NCI-H524 treated with DMSO at 0.1 percent for 48 hours (cell line): ENCODE results near the gene PHC3.

Experiments used
- DNase-seq: peaks from one replicate; lab custom pipeline; 2025; lab: John Stamatoyannopoulos, UW

The PHC3 gene

DNA sequence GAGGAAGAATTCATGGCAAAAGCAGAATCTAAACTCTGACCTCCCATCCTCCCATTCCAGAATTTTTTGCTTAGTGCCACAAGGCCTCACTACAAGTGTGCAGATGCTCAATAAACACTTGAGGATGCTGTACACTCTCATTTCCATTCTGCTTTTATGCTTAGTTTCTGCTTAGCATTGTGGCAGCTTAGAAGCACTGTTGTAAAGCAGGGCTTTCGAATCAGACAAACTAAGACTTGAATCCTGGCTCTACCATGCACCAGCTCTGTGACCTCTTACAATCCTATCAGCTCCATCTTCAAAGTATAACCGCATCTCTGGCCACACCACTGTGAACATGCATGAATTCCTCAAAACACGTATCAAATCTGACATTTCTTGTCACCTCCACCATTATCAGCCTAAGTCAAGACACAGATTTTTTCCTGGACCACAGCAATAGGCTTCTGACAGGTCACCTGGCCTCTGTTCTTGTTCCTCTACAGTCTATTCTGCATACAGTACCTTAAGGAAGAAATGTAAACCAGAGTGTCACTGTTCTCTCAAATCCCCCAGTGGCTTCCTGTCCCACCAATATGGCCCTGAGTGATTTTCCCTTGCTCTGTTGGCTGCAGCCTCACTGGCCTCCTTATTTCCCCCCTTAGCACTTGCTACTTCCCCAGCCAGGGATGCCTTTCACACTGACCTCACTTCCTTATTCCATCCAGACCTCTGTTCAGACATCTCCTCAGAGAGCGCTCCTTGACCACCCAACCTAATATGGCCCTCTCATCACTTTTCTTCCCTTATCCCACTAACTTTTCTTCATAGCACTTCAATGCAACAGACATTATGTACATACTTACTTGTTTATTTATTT, 8.1 kb upstream of the PHC3 start:
- DNase-seq, result no peak

GRCh38 chr3:170180079-170180907, 1.2 kb downstream of the PHC3 start:
- DNase-seq, result no peak

DNA sequence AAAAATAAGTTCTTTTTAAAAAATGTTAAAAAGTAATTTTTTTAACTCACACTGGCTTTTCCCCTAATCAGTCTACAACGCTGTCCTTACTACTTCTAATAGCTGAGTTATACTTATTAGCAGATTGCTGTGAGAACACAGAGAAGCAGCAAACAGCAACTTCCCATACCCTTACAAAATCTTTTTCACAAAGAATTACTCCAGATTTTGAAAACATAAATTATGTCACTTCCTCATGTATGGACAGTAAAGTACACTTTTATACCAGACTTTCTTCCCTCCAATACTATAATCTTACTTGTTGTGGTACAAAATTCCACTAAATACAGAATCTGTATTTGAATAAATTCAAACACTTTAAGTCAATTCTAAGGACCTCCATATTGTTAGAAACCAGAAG, 2.1 kb downstream of the PHC3 start:
- DNase-seq, result no peak

GRCh38 chr3:170178651-170179050, 2.9 kb downstream of the PHC3 start:
- DNase-seq, result no peak

DNA sequence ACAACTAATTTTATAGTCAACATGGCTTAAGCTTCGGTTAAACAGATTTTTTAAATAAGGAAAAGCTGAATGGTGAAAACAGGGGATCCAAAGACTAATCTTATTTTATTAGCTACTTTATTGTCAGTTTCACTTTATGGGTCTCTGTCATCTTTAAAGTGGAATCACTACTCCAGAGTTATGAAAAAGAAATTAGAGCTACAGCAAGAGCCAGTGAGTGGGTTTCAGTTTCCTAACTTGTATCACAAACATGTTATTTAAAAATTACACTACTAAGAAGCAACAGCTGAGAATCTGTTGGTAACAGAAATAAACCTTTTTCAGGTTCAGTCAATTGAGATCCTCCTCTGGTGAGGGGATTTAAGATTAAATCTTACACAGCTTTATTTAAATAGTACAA, 10.0 kb downstream of the PHC3 start:
- no peak for DNase-seq

DNA sequence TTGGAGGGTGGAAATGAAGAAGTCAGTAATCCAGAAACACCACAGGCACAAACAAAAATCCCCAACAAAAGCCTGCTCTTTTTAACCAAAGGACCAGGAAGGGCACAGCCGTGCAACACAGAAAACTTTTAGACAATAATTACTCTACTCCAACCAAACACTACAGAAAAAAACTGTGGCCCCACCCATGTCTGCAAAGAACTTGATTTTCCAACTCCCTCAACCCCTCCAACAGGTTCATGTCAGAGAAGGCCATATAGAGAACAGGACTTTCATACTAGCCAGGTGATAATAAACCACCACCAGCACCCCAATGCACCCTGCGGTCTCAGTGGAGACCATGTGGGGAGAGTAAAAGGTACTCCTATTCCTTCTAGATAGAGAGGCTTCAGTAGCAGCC, 16.8 kb downstream of the PHC3 start:
- no peak for DNase-seq

- DNase-seq, result no peak
Measured at GRCh38 chr3:170163956-170164645, 17.4 kb downstream of the PHC3 start.

GRCh38 chr3:170162630-170163029, 18.9 kb downstream of the PHC3 start:
- no peak for DNase-seq

GRCh38 chr3:170162052-170162451, 19.5 kb downstream of the PHC3 start:
- DNase-seq, result no peak

DNA sequence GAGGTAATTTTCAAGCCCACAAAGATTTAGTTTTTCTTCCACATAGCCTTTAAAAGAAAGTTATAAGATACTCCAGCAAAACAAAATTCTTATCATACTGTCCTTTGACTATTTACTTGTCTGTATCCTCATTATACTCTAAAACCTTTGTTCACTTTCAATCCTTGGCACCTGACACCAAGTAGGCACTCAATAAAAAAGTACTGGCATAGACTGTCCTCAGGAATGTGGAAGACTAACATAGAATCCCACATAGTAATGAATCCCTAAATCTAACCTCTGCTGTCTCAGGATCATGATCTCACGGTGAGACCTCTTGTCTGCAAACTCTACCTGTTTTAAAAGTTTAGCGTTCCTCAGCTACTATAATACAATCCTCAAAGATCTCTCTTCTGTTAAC, 21.6 kb downstream of the PHC3 start:
- no peak for DNase-seq

- no peak for DNase-seq
Measured at GRCh38 chr3:170159459-170159858, 22.1 kb downstream of the PHC3 start.

DNA sequence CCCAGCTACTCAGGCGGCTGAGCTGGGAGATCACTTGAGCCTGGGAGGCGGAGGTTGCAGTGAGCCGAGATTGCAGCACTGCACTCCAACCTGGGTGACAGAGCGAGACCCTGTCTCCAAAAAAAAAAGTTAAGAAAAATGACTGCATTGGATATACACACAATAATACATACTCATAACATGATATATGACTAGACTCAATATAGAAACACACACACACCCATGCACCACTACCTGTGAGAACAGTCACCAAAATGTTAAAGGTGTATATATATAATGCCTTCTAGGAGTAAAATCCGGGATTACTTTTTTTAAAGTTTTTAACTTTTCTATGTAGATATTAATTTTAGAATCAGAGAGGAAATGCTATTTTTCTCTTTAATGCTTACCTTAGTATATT, 25.9 kb downstream of the PHC3 start:
- no peak for DNase-seq

DNA sequence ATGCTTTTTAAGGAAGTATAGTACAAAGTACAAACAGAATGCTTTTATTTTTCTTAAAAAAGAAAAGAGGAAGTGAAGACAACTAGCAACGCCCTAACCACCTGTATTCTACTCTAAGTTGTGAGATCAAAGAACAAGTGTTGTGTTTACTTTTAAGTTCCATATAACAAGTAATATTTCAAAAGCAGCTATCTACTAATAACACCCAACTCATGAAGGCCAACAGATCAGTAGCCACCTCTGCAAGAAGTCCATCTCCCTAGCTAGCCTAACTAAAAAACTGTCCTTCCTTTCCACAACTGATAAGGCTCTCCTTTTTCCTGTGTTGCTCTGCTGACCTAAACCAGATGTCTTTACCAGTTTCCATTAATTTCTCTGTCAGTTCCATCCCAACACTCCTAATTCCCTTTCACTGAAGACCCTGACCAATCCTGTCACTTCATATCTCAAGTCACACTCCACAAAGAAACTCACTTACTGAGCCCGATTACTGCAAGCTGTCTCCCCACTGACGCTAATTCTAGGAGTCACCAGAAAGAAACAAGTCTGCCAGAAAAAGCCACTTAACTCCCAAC, 26.9 kb downstream of the PHC3 start:
- DNase-seq, result no peak

- DNase-seq, result no peak
Measured at GRCh38 chr3:170154084-170154483, 27.4 kb downstream of the PHC3 start.

DNA sequence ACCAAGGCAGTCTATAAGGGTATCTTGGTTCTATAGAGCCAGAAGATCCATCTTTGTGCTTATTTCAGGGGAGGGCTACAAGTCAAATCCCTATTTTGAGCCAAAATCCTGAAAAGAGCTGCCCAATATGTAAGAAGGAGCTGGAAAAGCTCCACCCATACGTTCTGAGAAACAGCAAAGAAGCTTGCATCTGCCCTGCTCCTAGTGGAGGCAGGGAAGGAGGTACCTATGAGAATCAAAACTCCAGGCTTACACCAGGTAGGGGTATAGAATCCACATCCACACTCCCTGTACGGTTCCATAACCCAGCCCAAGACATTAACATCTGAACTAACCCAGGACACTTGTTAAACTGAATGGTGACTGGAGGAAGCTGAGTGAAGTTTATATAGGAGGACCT, 30.0 kb downstream of the PHC3 start:
- no peak for DNase-seq

DNA sequence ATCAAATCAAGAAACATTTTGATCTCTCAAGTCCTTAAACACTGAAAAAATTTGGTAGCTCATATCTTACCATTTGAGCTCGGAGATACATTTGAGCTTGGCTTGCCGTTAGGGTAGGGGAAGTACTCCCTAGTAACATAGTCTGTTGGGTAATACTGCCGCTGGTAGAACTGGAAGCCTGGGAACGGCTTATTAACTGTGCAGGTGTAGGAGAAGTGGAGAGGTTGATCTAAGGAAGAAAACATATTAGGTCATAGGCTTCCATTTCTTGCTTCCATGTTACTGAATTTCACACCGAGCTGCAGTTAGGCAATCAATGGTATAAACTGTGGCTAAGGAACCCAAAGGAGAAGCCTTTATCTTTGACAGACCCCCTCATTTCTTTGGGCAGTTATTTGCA, 32.5 kb downstream of the PHC3 start:
- no peak for DNase-seq

DNA sequence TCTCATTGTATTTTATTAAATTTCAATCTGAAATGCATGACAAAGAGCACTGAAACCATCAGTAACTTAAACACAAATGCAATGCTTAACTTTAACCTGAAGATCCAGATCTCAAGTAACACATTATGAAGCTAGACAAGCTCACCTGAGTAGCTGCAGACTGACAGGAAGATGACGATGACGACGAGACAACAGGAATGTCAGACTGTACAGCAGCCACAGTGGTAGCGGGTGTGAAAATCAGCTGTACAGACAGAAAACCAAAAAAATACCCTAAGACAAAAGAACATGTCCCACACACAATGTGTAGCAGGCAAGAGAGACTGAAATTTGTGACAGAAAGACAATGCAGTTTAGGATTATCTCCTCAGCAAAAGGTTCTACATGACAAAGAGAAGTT, 36.3 kb downstream of the PHC3 start:
- no peak for DNase-seq

GRCh38 chr3:170144437-170144843, 37.1 kb downstream of the PHC3 start:
- DNase-seq, result no peak

- no peak for DNase-seq
Measured at GRCh38 chr3:170142373-170142772, 39.2 kb downstream of the PHC3 start.

DNA sequence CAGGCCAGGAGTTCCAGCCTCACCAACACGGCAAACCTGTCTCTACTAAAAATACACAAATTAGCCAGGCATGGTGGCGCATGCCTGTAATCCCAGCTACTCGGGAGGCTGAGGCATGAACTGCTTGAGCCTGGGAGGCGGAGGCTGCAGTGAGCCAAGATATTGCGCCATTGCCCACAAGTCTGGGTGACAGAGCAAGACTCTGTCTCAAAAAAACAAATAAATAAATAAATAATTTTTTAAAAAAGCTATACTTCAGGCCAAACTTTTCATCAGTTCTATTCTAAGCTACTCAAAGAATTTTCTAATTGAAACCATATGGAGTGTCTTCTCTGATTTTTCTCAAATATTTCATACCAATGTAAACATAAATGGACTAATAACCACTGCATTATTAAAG, 43.5 kb downstream of the PHC3 start:
- no peak for DNase-seq

DNA sequence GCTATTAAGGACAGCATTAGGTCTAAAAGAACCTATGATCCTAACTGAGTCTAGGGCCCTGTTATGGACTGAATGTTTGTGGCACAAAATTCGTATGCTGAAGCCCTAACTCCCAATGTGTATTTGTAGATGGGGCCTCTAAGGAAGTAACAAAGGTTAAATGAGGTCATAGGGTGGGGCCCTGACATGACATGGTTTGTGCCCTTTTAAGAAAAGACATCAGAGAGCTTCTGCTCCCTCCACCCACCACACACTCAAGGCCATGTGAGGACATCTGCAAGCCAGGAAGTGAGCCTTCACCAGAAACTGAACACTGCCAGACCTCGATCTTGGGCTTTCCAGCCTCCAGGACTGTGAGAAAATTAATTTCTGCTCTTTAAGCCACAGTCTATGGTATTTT, 49.2 kb downstream of the PHC3 start:
- no peak for DNase-seq

DNA sequence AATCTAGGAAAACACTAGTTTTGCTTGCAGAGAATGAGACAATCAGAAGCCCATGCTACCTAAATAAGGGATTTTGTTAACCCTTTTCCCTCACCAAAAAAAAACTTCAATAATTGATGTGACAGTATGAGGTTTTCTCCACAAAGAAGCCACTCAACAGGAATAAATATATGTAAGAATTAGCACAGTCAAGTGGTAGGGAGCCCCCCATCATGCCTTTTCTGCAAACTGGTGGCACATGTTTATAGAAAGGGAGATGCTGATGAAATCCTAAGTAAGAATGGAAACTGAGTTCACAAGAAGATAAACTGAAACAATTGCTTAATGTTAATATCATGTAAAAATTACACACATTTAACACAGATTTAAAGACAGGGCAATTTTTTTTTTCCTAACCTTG, 51.0 kb downstream of the PHC3 start:
- no peak for DNase-seq
